Upper lobe of right lung (tissue), 1 donor: ENCODE results near the gene ACTL8. TPM values are rescaled to one million over a fixed set of nuclear protein-coding genes. Genes with fewer than 3 reads are reported as not detected.

Experiments used
- ATAC-seq: fragments of 200-7000 bp; cut with Tn5 transposase; one replicate; pipeline ENCODE4 v1.9.1; 2020; ENCODE audit warnings: mild to moderate bottlenecking, moderate library complexity
- DNase-seq: peaks from one replicate; pipeline ENCODE4 v3.0.0-alpha.2; 2020
- H3K27ac ChIP-seq: fragments of 200-600 bp; one replicate; pipeline ENCODE4 v1.8.0; 2022
- H3K27me3 ChIP-seq: fragments of 200-600 bp; one replicate; pipeline ENCODE4 v1.8.0; 2022; ENCODE audit warnings: mild to moderate bottlenecking
- H3K36me3 ChIP-seq: fragments of 200-600 bp; one replicate; pipeline ENCODE4 v1.8.0; 2022
- H3K4me1 ChIP-seq: fragments of 200-600 bp; one replicate; pipeline ENCODE4 v1.8.0; 2022
- H3K4me3 ChIP-seq: fragments of 200-600 bp; one replicate; pipeline ENCODE4 v1.8.0; 2022; ENCODE audit warnings: mild to moderate bottlenecking
- H3K9me3 ChIP-seq: fragments of 200-600 bp; one replicate; pipeline ENCODE4 v1.8.0; 2022
- intact Hi-C: fragments of 100-400 bp; cut with DNase I; formaldehyde crosslinking; loops from one replicate; pipeline ENCODE4 v1.11.0; 2022
- total RNA-seq: library from RNA; stranded (reverse); fragmentation: NEBNext Ultra II Directional; extraction: Animal tissue kit (Norgen Biotek cat#: 25700); gene quantifications from one replicate; pipeline ENCODE4 v1.2.1, GENCODE V29; 2021
- TF ChIP-seq, protein P1 (sequence below): fragments of 200-600 bp; IDR thresholded peaks from one replicate; pipeline ENCODE4 v1.8.0; 2022; ENCODE audit warnings: antibody characterized with exemption
- donor health status: DM: no; HTN: yes; CAD: no; lungs with severe emphysema.

ACTL8 gene
- total RNA-seq, 1 donor from 2014 or later, result not detected

DNA sequence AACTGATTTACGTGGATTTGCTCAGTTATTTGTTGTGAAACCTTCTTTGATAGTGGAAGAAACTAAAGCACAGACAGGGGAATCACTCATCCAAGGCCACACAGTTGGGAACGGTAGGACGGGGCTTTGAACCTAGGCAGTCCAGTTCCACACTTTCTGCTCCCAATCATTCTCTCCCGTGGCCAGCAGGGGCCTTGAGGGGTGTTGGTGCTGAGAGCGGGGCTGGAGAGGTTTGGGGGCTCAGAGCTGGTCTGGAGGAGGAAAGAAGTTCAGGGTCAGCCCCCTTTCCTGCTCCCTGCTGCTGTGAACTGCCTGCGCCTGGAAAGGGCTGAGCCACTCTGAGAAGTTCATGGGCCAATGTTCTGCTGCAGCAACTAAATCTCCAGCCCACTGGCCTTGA is 31.4 kb upstream of the ACTL8 start:
- Histone ChIP-seq H3K9me3 (no peaks in the 10 kb centered on the region), H3K27ac (no peak overlapping the region), H3K4me1 (no peaks in the 10 kb centered on the region), H3K36me3 (no peaks in the 10 kb centered on the region), H3K27me3 (no peaks in the 10 kb centered on the region), H3K4me3 (no peak overlapping the region)
- DNase-seq, result no peak
- TF ChIP-seq, protein P1, sequence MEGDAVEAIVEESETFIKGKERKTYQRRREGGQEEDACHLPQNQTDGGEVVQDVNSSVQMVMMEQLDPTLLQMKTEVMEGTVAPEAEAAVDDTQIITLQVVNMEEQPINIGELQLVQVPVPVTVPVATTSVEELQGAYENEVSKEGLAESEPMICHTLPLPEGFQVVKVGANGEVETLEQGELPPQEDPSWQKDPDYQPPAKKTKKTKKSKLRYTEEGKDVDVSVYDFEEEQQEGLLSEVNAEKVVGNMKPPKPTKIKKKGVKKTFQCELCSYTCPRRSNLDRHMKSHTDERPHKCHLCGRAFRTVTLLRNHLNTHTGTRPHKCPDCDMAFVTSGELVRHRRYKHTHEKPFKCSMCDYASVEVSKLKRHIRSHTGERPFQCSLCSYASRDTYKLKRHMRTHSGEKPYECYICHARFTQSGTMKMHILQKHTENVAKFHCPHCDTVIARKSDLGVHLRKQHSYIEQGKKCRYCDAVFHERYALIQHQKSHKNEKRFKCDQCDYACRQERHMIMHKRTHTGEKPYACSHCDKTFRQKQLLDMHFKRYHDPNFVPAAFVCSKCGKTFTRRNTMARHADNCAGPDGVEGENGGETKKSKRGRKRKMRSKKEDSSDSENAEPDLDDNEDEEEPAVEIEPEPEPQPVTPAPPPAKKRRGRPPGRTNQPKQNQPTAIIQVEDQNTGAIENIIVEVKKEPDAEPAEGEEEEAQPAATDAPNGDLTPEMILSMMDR, result no peak
- intact Hi-C loops, result no loop called here
- no peak for ATAC-seq

DNA sequence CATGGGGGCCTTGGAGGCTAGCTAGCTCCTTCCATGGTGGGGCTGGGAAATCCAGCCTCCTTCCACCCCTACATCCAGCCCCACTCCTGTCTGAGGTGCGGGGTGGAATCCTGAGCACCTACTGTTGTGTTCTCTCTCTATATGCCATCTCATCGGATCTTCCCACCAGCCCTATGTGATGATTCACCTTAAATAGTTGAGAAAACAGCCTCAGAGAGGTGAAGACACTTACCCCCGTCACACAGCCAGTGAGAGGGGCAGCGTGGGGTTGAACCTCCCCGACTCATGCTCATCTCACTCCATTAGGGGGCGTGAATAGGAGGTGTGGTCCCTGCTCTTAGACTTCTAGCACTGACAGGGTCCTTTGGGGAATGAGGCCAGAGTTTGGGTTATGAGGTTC is 31.0 kb upstream of the ACTL8 start:
- Histone ChIP-seq H3K36me3 (no peaks in the 10 kb centered on the region), H3K4me1 (no peaks in the 10 kb centered on the region), H3K4me3 (no peak overlapping the region), H3K27ac (no peak overlapping the region), H3K27me3 (no peaks in the 10 kb centered on the region), H3K9me3 (no peaks in the 10 kb centered on the region)
- TF ChIP-seq, protein P1, result no peak
- no peak for DNase-seq
- ATAC-seq, result no peak
- intact Hi-C loops, result no loop called here

DNA sequence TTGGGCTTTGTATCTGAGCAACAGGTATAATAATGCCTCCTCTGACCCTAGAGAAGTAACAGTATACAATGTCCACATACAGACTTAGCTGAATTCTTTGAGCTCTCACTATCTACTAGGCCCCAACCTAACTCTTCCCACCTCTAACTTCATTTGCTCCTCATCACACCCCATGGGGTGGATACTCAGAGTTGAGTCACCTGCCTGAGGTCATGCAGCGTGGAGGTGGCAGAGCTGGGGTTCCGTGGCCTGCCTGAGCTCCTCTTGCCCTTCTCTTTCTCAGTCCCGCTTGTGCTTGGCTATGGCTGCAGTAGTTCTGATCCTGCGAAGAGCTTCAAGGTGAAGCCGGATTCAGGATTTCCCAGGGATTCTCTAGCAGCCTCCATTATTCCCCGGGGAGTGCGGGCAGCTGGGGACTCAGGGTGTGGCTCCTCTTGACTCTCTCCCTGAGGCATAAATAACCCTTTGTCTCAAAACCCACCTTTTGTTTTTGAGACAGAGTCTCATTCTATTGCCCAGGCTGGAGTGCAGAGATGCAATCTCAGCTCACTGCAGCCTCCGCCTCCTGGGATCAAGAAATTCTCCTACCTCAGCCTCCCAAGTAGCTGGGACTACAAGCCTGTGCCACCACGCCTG is 29.9 kb upstream of the ACTL8 start:
- no peak for DNase-seq
- TF ChIP-seq, protein P1, result no peak
- Histone ChIP-seq H3K4me1 (no peaks in the 10 kb centered on the region), H3K9me3 (no peaks in the 10 kb centered on the region), H3K36me3 (no peaks in the 10 kb centered on the region), H3K4me3 (no peak overlapping the region), H3K27ac (no peak overlapping the region), H3K27me3 (peaks cover 6% of the 10 kb centered on the region)
- intact Hi-C loops, result no loop called here
- ATAC-seq, result no peak

DNA sequence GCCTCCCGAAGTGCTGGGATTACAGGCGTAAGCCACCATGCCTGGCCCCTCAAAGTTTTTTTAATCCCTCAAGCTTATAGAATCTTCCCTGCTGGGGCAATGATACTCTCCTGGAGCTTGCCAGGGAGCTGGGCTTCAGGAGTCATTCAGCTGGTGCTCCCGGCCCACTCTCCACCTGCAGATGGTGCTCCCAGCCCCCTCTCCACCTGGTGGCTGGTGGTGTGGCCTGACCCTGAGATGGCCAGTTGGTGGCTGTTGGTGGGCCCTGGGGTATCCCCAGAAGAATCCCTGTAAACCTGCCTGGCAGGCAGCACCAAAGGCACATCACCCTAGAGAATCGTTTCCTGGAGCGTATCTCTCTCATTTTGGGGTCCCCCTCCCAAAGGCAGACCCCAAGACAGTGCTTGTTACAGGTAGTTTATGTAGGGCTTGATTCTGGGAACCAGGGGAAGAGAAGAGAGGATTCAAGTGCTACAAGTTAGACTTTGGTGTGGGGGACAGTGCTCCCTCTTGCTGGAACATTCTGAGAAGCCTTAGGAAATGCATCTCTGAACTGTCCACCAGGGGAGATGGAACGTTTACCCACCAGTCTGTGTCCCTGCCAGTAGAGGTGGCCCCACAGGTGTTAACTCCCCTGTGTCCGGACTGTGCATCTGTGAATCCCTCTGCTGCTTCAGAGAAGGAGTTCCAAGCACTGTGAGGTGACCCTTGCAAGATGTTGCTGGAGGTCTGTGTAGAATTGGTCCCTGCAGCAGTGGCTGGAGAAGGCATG is 29.1 kb upstream of the ACTL8 start:
- H3K4me1 ChIP-seq, result no peaks in the 10 kb centered on the region
- TF ChIP-seq, protein P1, result no peak
- intact Hi-C loops, result no loop called here
- ATAC-seq (no peak), DNase-seq (no peak)
- no peak overlapping the region for H3K27ac ChIP-seq
- H3K27me3 ChIP-seq, result peaks cover 6% of the 10 kb centered on the region
- H3K36me3 ChIP-seq, result no peaks in the 10 kb centered on the region
- H3K4me3 ChIP-seq, result no peak overlapping the region
- no peaks in the 10 kb centered on the region for H3K9me3 ChIP-seq

DNA sequence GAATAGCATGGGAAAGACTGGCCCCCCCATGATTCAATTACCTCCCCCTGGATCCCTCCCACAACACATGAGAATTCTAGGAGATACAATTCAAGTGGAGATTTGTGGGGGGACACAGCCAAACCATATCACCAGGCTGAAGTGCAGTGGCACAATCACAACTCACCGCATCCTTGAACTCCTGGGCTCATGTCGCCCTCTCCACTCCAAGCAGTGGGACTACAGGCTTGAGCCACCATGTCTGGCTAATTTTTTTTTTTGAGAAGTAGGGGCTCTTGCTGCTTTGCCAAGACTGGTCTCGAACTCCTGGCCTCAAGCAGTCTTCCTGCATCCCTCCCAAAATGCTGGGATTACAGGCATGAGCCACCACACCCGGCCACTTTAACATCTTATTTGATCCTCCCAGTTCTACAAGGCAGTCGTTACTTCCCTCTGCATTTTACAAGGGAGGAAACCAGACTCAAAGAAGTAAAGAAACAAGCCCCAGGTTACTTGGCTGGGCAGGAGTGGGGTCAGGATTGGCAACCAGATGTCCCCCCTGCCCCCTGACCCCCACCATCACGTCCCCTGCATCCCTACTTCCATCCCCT is 26.9 kb upstream of the ACTL8 start:
- no peak for ATAC-seq
- TF ChIP-seq, protein P1, result no peak
- no peaks in the 10 kb centered on the region for H3K4me1 ChIP-seq
- H3K27ac ChIP-seq, result no peak overlapping the region
- no peak for DNase-seq
- no peaks in the 10 kb centered on the region for H3K9me3 ChIP-seq
- H3K36me3 ChIP-seq, result no peaks in the 10 kb centered on the region
- intact Hi-C loops, result no loop called here
- H3K4me3 ChIP-seq, result no peak overlapping the region
- peaks cover 6% of the 10 kb centered on the region for H3K27me3 ChIP-seq
